ENCODE data around the gene PTRH2.

PTRH2 gene

GRCh38 chr17:59723041-59723440, 15.8 kb upstream of the PTRH2 start:
- in situ Hi-C loops (cut with MboI; ENCODE audit: low sequenced_read_pairs): no loop called here

GRCh38 chr17:59722623-59723022, 15.4 kb upstream of the PTRH2 start:
- in situ Hi-C loops (cut with MboI; ENCODE audit: low sequenced_read_pairs): no loop called here

- in situ Hi-C loops (cut with MboI; ENCODE audit: low sequenced_read_pairs): no loop called here
Measured at GRCh38 chr17:59719526-59719925, 12.3 kb upstream of the PTRH2 start.

GRCh38 chr17:59716427-59716826, 9.2 kb upstream of the PTRH2 start:
- in situ Hi-C loops (cut with MboI; ENCODE audit: low sequenced_read_pairs): no loop called here

GRCh38 chr17:59714255-59714654, 7.0 kb upstream of the PTRH2 start:
- in situ Hi-C loops (cut with MboI; ENCODE audit: low sequenced_read_pairs): no loop called here

- in situ Hi-C loops (cut with MboI; ENCODE audit: low sequenced_read_pairs): no loop called here
Measured at GRCh38 chr17:59712862-59713261, 5.6 kb upstream of the PTRH2 start.

GRCh38 chr17:59711936-59712335, 4.7 kb upstream of the PTRH2 start:
- in situ Hi-C loops (cut with MboI; ENCODE audit: low sequenced_read_pairs): no loop called here

- in situ Hi-C loops (cut with MboI; ENCODE audit: low sequenced_read_pairs): no loop called here
Measured at GRCh38 chr17:59707971-59708430, 771 bp upstream of the PTRH2 start.

- in situ Hi-C loops (cut with MboI; ENCODE audit: low sequenced_read_pairs): no loop called here
Measured at GRCh38 chr17:59702304-59702703, 4.9 kb downstream of the PTRH2 start.

- in situ Hi-C loops (cut with MboI; ENCODE audit: low sequenced_read_pairs): no loop called here
Measured at GRCh38 chr17:59699786-59700185, 7.4 kb downstream of the PTRH2 start.

- in situ Hi-C loops (cut with MboI; ENCODE audit: low sequenced_read_pairs): no loop called here
Measured at GRCh38 chr17:59699218-59699617, 8.0 kb downstream of the PTRH2 start.

GRCh38 chr17:59698143-59698542, 9.1 kb downstream of the PTRH2 start:
- in situ Hi-C loops (cut with MboI; ENCODE audit: low sequenced_read_pairs): no loop called here

GRCh38 chr17:59696682-59697277, 10.4 kb downstream of the PTRH2 start:
- in situ Hi-C loops (cut with MboI; ENCODE audit: low sequenced_read_pairs): no loop called here

GRCh38 chr17:59695945-59696681, 11.1 kb downstream of the PTRH2 start:
- in situ Hi-C loops (cut with MboI; ENCODE audit: low sequenced_read_pairs): no loop called here

- in situ Hi-C loops (cut with MboI; ENCODE audit: low sequenced_read_pairs): no loop called here
Measured at GRCh38 chr17:59694344-59694743, 12.9 kb downstream of the PTRH2 start.

GRCh38 chr17:59693582-59693981, 13.6 kb downstream of the PTRH2 start:
- in situ Hi-C loops (cut with MboI; ENCODE audit: low sequenced_read_pairs): no loop called here

GRCh38 chr17:59688496-59688895, 18.7 kb downstream of the PTRH2 start:
- in situ Hi-C loops (cut with MboI; ENCODE audit: low sequenced_read_pairs): no loop called here

GRCh38 chr17:59688008-59688407, 19.2 kb downstream of the PTRH2 start:
- in situ Hi-C loops (cut with MboI; ENCODE audit: low sequenced_read_pairs): no loop called here

GRCh38 chr17:59684967-59685366, 22.3 kb downstream of the PTRH2 start:
- in situ Hi-C loops (cut with MboI; ENCODE audit: low sequenced_read_pairs): no loop called here

- in situ Hi-C loops (cut with MboI; ENCODE audit: low sequenced_read_pairs): no loop called here
Measured at GRCh38 chr17:59683283-59683682, 23.9 kb downstream of the PTRH2 start.

- in situ Hi-C loops (cut with MboI; ENCODE audit: low sequenced_read_pairs): no loop called here
Measured at GRCh38 chr17:59680314-59680713, 26.9 kb downstream of the PTRH2 start.

- in situ Hi-C loops (cut with MboI; ENCODE audit: low sequenced_read_pairs): no loop called here
Measured at GRCh38 chr17:59678918-59679317, 28.3 kb downstream of the PTRH2 start.

- in situ Hi-C loops (cut with MboI; ENCODE audit: low sequenced_read_pairs): no loop called here
Measured at GRCh38 chr17:59676716-59677115, 30.5 kb downstream of the PTRH2 start.
